ENCODE data around the gene CYTH1.

Gene CYTH1

GRCh38 chr17:78704594-78704993 lies 77.5 kb downstream of the CYTH1 start:
- Histone ChIP-seq H3K4me1 (ENCODE audit: insufficient read depth, insufficient read length) (peaks cover 8% of the 10 kb centered on the region), H3K27me3 (ENCODE audit: insufficient read depth, insufficient read length) (no peaks in the 10 kb centered on the region), H3K36me3 (ENCODE audit: insufficient read depth, insufficient read length, low read length) (peaks cover 15% of the 10 kb centered on the region), H3K4me3 (ENCODE audit: insufficient read length, low read depth) (no peak overlapping the region), H3K9me3 (ENCODE audit: insufficient read depth, low read length) (no peaks in the 10 kb centered on the region), H3K9ac (ENCODE audit: insufficient read length, low read depth) (no peak overlapping the region)
- TF ChIP-seq YY1 (IDR thresholded peaks at IDR 0.05; ENCODE audit: insufficient read depth, insufficient read length) = no peak
- TF ChIP-seq ZNF274 (IDR thresholded peaks at IDR 0.05; ENCODE audit: low read depth, low read length) = no peak
- TF ChIP-seq SUZ12 (IDR thresholded peaks at IDR 0.05; ENCODE audit: extremely low read depth, insufficient read depth, insufficient read length) = no peak
- no peak for DNase-seq (ENCODE audit: low read depth, low spot score)

GRCh38 chr17:78697554-78698343 lies 84.3 kb downstream of the CYTH1 start:
- H3K4me1 ChIP-seq (ENCODE audit: insufficient read depth, insufficient read length) = peaks cover 8% of the 10 kb centered on the region
- no peak for TF ChIP-seq YY1 (IDR thresholded peaks at IDR 0.05; ENCODE audit: insufficient read depth, insufficient read length)
- no peaks in the 10 kb centered on the region for H3K9me3 ChIP-seq (ENCODE audit: insufficient read depth, low read length)
- H3K27me3 ChIP-seq (ENCODE audit: insufficient read depth, insufficient read length) = no peaks in the 10 kb centered on the region
- H3K4me3 ChIP-seq (ENCODE audit: insufficient read length, low read depth) = no peak overlapping the region
- peaks cover 29% of the 10 kb centered on the region for H3K36me3 ChIP-seq (ENCODE audit: insufficient read depth, insufficient read length, low read length)
- no peak overlapping the region for H3K9ac ChIP-seq (ENCODE audit: insufficient read length, low read depth)
- no peak for DNase-seq (ENCODE audit: low read depth, low spot score)

GRCh38 chr17:78697122-78697521 lies 85.0 kb downstream of the CYTH1 start:
- no peaks in the 10 kb centered on the region for H3K27me3 ChIP-seq (ENCODE audit: insufficient read depth, insufficient read length)
- peaks cover 7% of the 10 kb centered on the region for H3K4me1 ChIP-seq (ENCODE audit: insufficient read depth, insufficient read length)
- no peak overlapping the region for H3K9ac ChIP-seq (ENCODE audit: insufficient read length, low read depth)
- H3K36me3 ChIP-seq (ENCODE audit: insufficient read depth, insufficient read length, low read length) = peaks cover 34% of the 10 kb centered on the region
- no peak for DNase-seq (ENCODE audit: low read depth, low spot score)
- TF ChIP-seq SUZ12 (IDR thresholded peaks at IDR 0.05; ENCODE audit: extremely low read depth, insufficient read depth, insufficient read length) (no peak), YY1 (IDR thresholded peaks at IDR 0.05; ENCODE audit: insufficient read depth, insufficient read length) (no peak), ZNF274 (IDR thresholded peaks at IDR 0.05; ENCODE audit: low read depth, low read length) (no peak)
- H3K9me3 ChIP-seq (ENCODE audit: insufficient read depth, low read length) = no peaks in the 10 kb centered on the region
- H3K4me3 ChIP-seq (ENCODE audit: insufficient read length, low read depth) = no peak overlapping the region

GRCh38 chr17:78696016-78696982 lies 85.8 kb downstream of the CYTH1 start:
- no peak overlapping the region for H3K9ac ChIP-seq (ENCODE audit: insufficient read length, low read depth)
- TF ChIP-seq YY1 (IDR thresholded peaks at IDR 0.05; ENCODE audit: insufficient read depth, insufficient read length) = no peak
- TF ChIP-seq ZNF274 (IDR thresholded peaks at IDR 0.05; ENCODE audit: low read depth, low read length) = no peak
- no peak for TF ChIP-seq SUZ12 (IDR thresholded peaks at IDR 0.05; ENCODE audit: extremely low read depth, insufficient read depth, insufficient read length)
- H3K4me3 ChIP-seq (ENCODE audit: insufficient read length, low read depth) = no peak overlapping the region
- H3K36me3 ChIP-seq (ENCODE audit: insufficient read depth, insufficient read length, low read length) = peaks cover 31% of the 10 kb centered on the region
- no peaks in the 10 kb centered on the region for H3K9me3 ChIP-seq (ENCODE audit: insufficient read depth, low read length)
- DNase-seq (ENCODE audit: low read depth, low spot score) = no peak
- no peaks in the 10 kb centered on the region for H3K27me3 ChIP-seq (ENCODE audit: insufficient read depth, insufficient read length)
- H3K4me1 ChIP-seq (ENCODE audit: insufficient read depth, insufficient read length) = no peaks in the 10 kb centered on the region

- Histone ChIP-seq H3K27me3 (ENCODE audit: insufficient read depth, insufficient read length) (no peaks in the 10 kb centered on the region), H3K36me3 (ENCODE audit: insufficient read depth, insufficient read length, low read length) (peaks cover 30% of the 10 kb centered on the region), H3K9ac (ENCODE audit: insufficient read length, low read depth) (no peak overlapping the region), H3K4me3 (ENCODE audit: insufficient read length, low read depth) (no peak overlapping the region), H3K9me3 (ENCODE audit: insufficient read depth, low read length) (no peaks in the 10 kb centered on the region), H3K4me1 (ENCODE audit: insufficient read depth, insufficient read length) (no peaks in the 10 kb centered on the region)
- no peak for TF ChIP-seq SUZ12 (IDR thresholded peaks at IDR 0.05; ENCODE audit: extremely low read depth, insufficient read depth, insufficient read length)
- no peak for TF ChIP-seq ZNF274 (IDR thresholded peaks at IDR 0.05; ENCODE audit: low read depth, low read length)
- TF ChIP-seq YY1 (IDR thresholded peaks at IDR 0.05; ENCODE audit: insufficient read depth, insufficient read length) = no peak
- DNase-seq (ENCODE audit: low read depth, low spot score) = no peak
These were observed 87.1 kb downstream of the CYTH1 start for GRCh38 chr17:78694805-78695531.

GRCh38 chr17:78693346-78694083 lies 88.6 kb downstream of the CYTH1 start:
- Histone ChIP-seq H3K9ac (ENCODE audit: insufficient read length, low read depth) (no peak overlapping the region), H3K4me3 (ENCODE audit: insufficient read length, low read depth) (no peak overlapping the region), H3K27me3 (ENCODE audit: insufficient read depth, insufficient read length) (no peaks in the 10 kb centered on the region), H3K36me3 (ENCODE audit: insufficient read depth, insufficient read length, low read length) (peaks cover 22% of the 10 kb centered on the region), H3K9me3 (ENCODE audit: insufficient read depth, low read length) (no peaks in the 10 kb centered on the region), H3K4me1 (ENCODE audit: insufficient read depth, insufficient read length) (no peaks in the 10 kb centered on the region)
- DNase-seq (ENCODE audit: low read depth, low spot score) = no peak
- TF ChIP-seq YY1 (IDR thresholded peaks at IDR 0.05; ENCODE audit: insufficient read depth, insufficient read length) (no peak), SUZ12 (IDR thresholded peaks at IDR 0.05; ENCODE audit: extremely low read depth, insufficient read depth, insufficient read length) (no peak), ZNF274 (IDR thresholded peaks at IDR 0.05; ENCODE audit: low read depth, low read length) (no peak)
